A204.1 (cell line): ENCODE results near the gene RPS6KA4.
"Not testable (repeated sequence)": the region's sequence is repeated elsewhere in the genome, so short reads cannot be mapped to it uniquely, and the experiment has no call there.

ENCODE experiments used
- FAIRE-seq: peaks from 2 replicates; lab custom pipeline; 2012; peaks lifted over from hg19 to GRCh38; lab: Jason Lieb, UNC

The RPS6KA4 gene

GRCh38 chr11:64358907-64359711 lies at the start of gene RPS6KA4:
TSS of gene RPS6KA4 (plus strand) at chr11:64359162. CDS start at chr11:64359236, 74 bp downstream.
- FAIRE-seq: no peak

GRCh38 chr11:64312947-64313346 lies 46.0 kb upstream of the RPS6KA4 start:
- no peak for FAIRE-seq

GRCh38 chr11:64313491-64314145 lies 45.3 kb upstream of the RPS6KA4 start:
- no peak for FAIRE-seq

- no peak for FAIRE-seq
Observed at GRCh38 chr11:64314146-64314804, 44.7 kb upstream of the RPS6KA4 start.

GRCh38 chr11:64314805-64315561 lies 44.0 kb upstream of the RPS6KA4 start:
- FAIRE-seq: no peak

- not testable (repeated sequence) for FAIRE-seq
Observed at GRCh38 chr11:64315667-64316526, 43.1 kb upstream of the RPS6KA4 start.

- FAIRE-seq: no peak
Observed at GRCh38 chr11:64316672-64317324, 42.2 kb upstream of the RPS6KA4 start.

GRCh38 chr11:64317325-64317960 lies 41.5 kb upstream of the RPS6KA4 start, which contains the start of gene TRMT112:
TSS of gene TRMT112 (minus strand) at chr11:64317559. CDS start at chr11:64317526, 33 bp downstream.
- FAIRE-seq: peak; percentile 97

- FAIRE-seq: peak; percentile 48
Observed at GRCh38 chr11:64317961-64318765, 40.8 kb upstream of the RPS6KA4 start, which contains the start of gene PRDX5. TSS of gene PRDX5 (plus strand) at chr11:64318121. CDS start at chr11:64318216, 95 bp downstream.

GRCh38 chr11:64318766-64319761 lies 39.9 kb upstream of the RPS6KA4 start:
- no peak for FAIRE-seq

- no peak for FAIRE-seq
Observed at GRCh38 chr11:64320556-64320955, 38.4 kb upstream of the RPS6KA4 start.

GRCh38 chr11:64321026-64321425 lies 37.9 kb upstream of the RPS6KA4 start:
- FAIRE-seq: no peak

- FAIRE-seq: no peak
Observed at GRCh38 chr11:64321533-64321932, 37.4 kb upstream of the RPS6KA4 start.

GRCh38 chr11:64322925-64323260 lies 36.1 kb upstream of the RPS6KA4 start:
- FAIRE-seq: no peak

GRCh38 chr11:64323373-64323772 lies 35.6 kb upstream of the RPS6KA4 start:
- FAIRE-seq: no peak

GRCh38 chr11:64323984-64324383 lies 35.0 kb upstream of the RPS6KA4 start:
- not testable (repeated sequence) for FAIRE-seq

- no peak for FAIRE-seq
Observed at GRCh38 chr11:64324692-64325469, 34.1 kb upstream of the RPS6KA4 start.
